Stimulated activated CD4-positive, alpha-beta T cell treated with anti-CD3 and anti-CD28 coated beads, Interleukin-2, amount 100 ng/mL, for 48 hours (primary cell): ENCODE results near the gene CHML.

ENCODE experiments used
- DNase-seq, 2 donors: peaks; one replicate each; pipeline ENCODE4 v3.0.0-alpha.2; 2020

The CHML gene

GRCh38 chr1:241615043-241615974 lies 24.9 kb downstream of the CHML start:
- no peak for DNase-seq

- DNase-seq: no peak
Measured at GRCh38 chr1:241614572-241614971, 25.6 kb downstream of the CHML start.

GRCh38 chr1:241614144-241614543 lies 26.0 kb downstream of the CHML start:
- no peak for DNase-seq

- DNase-seq: no peak
Measured at GRCh38 chr1:241612533-241613477, 27.4 kb downstream of the CHML start.

- no peak for DNase-seq
Measured at GRCh38 chr1:241611736-241612135, 28.4 kb downstream of the CHML start.

- no peak for DNase-seq
Measured at GRCh38 chr1:241611063-241611462, 29.1 kb downstream of the CHML start.

GRCh38 chr1:241610056-241610815 lies 29.9 kb downstream of the CHML start:
- DNase-seq: no peak

GRCh38 chr1:241608379-241609033 lies 31.7 kb downstream of the CHML start:
- no peak for DNase-seq

GRCh38 chr1:241607497-241607896 lies 32.7 kb downstream of the CHML start:
- no peak for DNase-seq

GRCh38 chr1:241606544-241606943 lies 33.6 kb downstream of the CHML start:
- DNase-seq: no peak

GRCh38 chr1:241605146-241605805 lies 34.9 kb downstream of the CHML start:
- no peak for DNase-seq

- DNase-seq: no peak
Measured at GRCh38 chr1:241603731-241604245, 36.4 kb downstream of the CHML start.

- DNase-seq: no peak
Measured at GRCh38 chr1:241600496-241600901, 39.7 kb downstream of the CHML start.

- DNase-seq: no peak
Measured at GRCh38 chr1:241598249-241598648, 41.9 kb downstream of the CHML start.

GRCh38 chr1:241596633-241597032 lies 43.5 kb downstream of the CHML start:
- DNase-seq: no peak

- DNase-seq: no peak
Measured at GRCh38 chr1:241593186-241593585, 47.0 kb downstream of the CHML start.

GRCh38 chr1:241592273-241592958 lies 47.8 kb downstream of the CHML start:
- DNase-seq: no peak

- DNase-seq: no peak
Measured at GRCh38 chr1:241591736-241592135, 48.4 kb downstream of the CHML start.

- no peak for DNase-seq
Measured at GRCh38 chr1:241591317-241591716, 48.9 kb downstream of the CHML start.

- DNase-seq: no peak
Measured at GRCh38 chr1:241590719-241591118, 49.5 kb downstream of the CHML start.
